ENCODE data around the gene DRG2.

GRCh38 chr17:18105027-18105426 is 17.3 kb downstream of the DRG2 start:
- TF ChIP-seq CTCF (conservative IDR thresholded peaks at IDR 0.05; ENCODE audit: low read depth, low read length) = no peak
- TF ChIP-seq EZH2 (IDR thresholded peaks at IDR 0.05; ENCODE audit: borderline replicate concordance, low read depth, low read length, poor library complexity, severe bottlenecking) = no peak

Data from A673 (cell line).